Caki2 (cell line): Measurements from ENCODE around the gene SLC16A6. TPM values are rescaled to one million over a fixed set of nuclear protein-coding genes. Genes with fewer than 3 reads are reported as not detected.
"Not testable (repeated sequence)": the region's sequence is repeated elsewhere in the genome, so short reads cannot be mapped to it uniquely, and the experiment has no call there.

ENCODE experiments used
- DNase-seq: peaks from one replicate; pipeline ENCODE4 v3.0.0-alpha.2; 2015; ENCODE audit warnings: low read depth
- in situ Hi-C: cut with HindIII; loops from 2 replicates; pipeline ENCODE4 v1.10.0; 2016; ENCODE audit warnings: low sequenced_read_pairs, low pct_unique_long_range_greater_than_20kb, mixed read lengths
- total RNA-seq: library from RNA; depleted of rRNA; stranded (reverse); fragments of >200 nt; shearing (Covaris generic); gene quantifications from 2 replicates; pipeline ENCODE4 v1.2.3, GENCODE V29; 2014; ENCODE audit warnings: low replicate concordance

SLC16A6 gene
- total RNA-seq, 1 experiment from 2014 or later = not detected

DNA sequence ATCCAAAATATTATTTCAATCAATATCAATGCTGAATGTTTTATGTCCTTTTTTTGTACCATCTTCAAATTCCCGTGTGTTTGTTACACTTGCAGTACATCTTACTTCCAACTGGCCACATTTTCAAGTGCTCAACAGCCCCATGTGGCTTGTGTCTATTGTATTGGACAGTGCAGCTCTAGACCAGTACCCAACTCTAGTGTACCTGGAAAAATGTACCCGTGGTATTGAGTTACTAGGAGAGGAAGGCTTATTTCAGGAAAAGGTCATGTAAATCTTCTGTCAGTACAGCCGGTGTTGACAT, 31.3 kb downstream of the SLC16A6 start:
- in situ Hi-C loops = not testable (repeated sequence)

DNA sequence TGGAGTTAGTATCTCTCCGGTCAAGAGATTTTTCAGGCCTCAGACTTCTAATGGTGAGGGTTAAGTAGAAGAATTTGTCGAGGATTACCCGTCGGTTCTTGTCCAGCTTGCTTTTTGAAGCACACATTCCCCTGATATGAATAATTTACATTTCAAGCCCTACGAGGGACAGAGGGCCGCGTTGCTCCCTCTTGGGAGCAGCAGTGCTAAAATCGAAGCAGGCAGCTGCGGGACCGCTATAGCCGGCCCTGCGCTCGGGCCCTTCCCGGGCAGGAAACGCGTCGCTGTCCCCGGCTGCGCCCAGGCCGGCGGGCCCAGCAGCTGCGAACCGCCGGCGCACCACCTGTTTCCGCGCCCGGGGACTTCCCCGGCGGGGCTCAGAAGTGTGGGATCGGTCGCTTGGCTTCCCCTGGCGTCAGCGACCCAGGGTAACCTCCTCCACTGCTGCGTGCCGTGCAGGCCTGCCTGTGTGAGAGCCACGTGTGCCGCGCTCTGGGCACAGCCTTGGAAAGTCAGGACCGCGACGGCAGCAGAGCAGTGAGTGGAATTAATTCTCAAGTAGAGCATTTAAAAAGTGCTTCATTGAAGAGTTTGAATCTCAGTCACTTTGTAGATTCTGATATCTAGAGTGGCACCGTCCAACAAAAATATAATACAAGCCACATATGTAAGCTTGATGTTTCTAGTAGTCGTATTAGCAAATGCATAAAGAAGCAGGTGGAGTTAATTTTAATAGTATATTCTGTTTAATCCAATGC, 31.9 kb downstream of the SLC16A6 start:
- in situ Hi-C loops = not testable (repeated sequence)
- DNase-seq = peak; percentile 33

More for the DNA sequence above, 31.3 kb downstream of the SLC16A6 start:
- not testable (repeated sequence) for DNase-seq

DNA sequence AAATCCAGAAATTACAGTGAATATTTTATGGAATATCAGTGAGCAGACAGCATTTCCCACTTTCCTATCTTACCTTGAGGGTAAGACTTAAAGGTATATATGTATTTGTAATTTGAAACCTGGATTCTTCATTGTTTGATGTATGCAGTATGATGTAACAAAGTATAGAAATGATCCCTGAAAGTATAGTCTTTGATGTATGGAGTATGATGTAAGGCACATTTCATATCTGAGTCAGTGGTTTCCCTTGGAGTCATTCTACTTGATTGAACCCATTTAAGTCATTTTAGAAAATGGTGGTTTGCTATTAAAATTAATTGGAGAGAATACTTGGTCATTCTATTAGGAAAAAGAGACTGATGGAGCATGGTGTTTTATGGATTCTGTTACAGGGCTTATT, 33.0 kb downstream of the SLC16A6 start:
- no peak for DNase-seq
- in situ Hi-C loops = no loop called here

DNA sequence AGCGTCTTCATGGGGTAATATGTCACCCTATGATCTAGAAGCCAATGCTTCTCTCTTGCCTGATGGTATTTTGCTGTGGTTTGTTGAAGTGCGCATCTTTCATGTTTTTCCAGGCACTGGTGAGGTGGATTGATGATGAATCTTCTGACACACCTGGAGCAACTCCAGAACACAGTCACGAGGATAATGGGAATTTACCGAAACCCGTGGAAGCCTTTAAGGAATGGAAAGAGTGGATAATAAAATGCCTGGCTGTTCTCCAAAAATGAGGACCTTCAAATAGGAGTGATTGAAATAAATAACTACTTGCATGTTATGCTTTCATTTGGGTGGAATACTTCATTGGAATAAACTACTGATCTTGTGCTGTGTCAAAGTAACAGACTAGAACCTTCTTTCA, 34.2 kb downstream of the SLC16A6 start:
- DNase-seq, in situ Hi-C loops: not testable (repeated sequence)

GRCh38 chr17:68255731-68256538, 35.0 kb downstream of the SLC16A6 start:
- no peak for DNase-seq

GRCh38 chr17:68255151-68255550, 35.8 kb downstream of the SLC16A6 start:
- no peak for DNase-seq
- in situ Hi-C loops = no loop called here

More at GRCh38 chr17:68255731-68256538, 35.0 kb downstream of the SLC16A6 start:
- in situ Hi-C loops = no loop called here

DNA sequence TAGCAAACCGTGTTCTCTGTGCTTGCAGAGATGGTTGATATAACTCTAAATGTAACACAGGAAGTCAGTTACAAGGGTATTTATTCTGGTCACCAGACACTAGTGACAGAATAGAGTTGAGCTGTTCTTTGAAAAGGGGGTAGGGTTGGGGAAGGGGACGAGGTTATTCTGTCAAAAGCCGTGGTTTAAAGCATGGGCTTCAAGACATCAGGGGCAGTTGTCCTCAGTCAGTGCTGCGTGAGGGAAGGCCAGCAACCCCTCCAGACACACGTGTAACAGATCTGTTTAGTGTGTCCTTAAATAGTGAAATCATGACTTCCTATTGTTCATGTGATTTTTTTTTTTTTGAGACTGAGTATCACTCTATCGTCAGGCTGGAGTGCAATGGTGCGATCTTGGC, 37.5 kb downstream of the SLC16A6 start:
- in situ Hi-C loops, DNase-seq: not testable (repeated sequence)

GRCh38 chr17:68249354-68249765, 41.6 kb downstream of the SLC16A6 start:
- DNase-seq = no peak
- in situ Hi-C loops = no loop called here

DNA sequence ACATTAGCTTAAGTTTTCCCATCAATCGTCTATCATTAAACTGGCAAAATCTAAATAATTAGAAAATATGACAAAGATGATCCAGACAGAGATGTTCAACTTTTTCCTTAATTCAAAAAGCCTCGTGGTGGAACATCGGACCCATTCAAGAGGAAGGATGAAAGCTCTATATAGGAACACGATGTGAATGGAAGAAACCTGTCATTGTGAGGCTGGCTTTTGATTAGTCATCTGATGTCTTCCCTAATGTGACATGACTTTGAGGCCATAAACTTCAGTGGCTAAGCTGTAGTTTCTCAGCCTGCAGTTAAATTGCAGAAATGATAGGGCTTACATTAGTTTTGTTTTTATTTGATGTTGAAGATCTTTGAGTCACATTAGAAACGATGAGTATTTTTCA, 42.0 kb downstream of the SLC16A6 start:
- no peak for DNase-seq
- in situ Hi-C loops = no loop called here

- no peak for DNase-seq
- in situ Hi-C loops = no loop called here
Observed at GRCh38 chr17:68248199-68248825, 42.6 kb downstream of the SLC16A6 start.

DNA sequence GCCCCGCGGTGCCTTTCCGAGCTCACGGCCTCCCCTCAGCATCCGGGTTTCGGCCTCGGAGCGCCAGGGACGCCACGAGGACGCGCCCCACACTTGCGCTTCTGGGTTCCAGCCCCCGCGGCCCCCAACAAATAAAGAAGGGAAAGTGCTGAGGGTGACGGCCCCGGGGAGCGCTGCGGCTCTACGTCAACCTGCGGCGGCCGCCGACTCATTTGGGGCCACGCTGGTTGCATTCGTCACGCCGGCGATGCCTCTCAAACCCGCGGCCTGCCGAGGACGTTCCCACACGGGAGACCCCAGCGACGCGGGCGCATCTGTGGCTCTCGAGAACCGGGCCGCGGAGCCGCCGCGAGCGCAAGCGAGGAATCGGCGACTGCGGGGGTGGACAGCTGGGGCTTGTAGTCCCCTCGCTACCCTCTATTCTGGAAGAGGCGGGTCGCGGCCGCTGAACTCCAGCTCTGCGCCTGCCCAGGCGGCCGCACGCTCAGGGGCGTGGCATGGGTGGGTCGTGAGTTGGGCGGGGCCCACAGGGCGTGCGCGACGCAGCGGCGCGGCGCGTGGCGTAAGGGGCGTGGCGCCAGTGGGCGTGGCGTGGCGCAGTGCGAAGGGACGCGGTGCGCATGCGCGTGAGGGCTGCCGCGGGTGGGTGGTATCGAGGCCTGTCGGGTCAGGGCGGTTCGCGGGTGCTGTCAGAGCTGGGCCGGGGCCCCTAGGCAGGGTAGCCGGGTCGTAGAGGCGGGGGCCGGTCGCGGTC, 43.3 kb downstream of the SLC16A6 start, which contains the start of gene AMZ2:
AMZ2 (plus strand) TSS at position 599 of the 754 bp plus-strand sequence. CDS start 2,145 bp downstream, outside the sequence.
- in situ Hi-C loops = no loop called here
- DNase-seq = peak; percentile 91

GRCh38 chr17:68246271-68247028, 44.5 kb downstream of the SLC16A6 start:
- in situ Hi-C loops = no loop called here
- DNase-seq = no peak

DNA sequence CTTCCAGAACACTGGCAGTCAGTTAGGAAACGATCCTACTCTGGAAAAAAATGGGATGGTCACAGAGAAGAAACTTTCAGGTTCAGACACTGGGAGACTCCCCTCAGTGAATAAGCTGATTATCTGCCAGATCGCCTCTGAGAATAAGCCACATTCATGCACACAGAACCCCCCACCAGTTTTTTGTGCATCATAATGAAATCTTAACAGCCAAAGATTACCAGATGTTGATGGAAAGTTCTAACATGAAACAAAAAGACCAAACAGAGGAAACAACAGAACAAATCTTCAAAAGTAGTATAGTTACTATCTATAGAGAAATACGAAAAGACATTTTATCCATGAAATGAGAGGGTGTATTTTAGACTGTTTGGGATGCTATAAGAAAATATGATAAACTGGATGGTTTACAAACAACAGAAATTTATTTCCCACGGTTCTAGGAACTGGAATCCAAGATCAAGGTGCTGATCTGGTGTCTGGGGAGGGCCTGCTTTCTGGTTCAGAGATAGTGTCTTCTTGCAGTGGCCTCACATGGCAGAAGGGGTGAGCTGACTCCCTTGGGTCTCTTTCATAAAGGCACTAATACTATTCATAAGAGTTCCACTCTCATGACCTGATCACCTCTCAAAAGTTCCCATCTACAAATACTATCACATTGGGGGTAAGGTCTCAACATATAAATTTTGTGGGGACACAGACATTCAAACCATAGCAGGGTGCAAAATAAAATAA, 51.1 kb downstream of the SLC16A6 start:
- in situ Hi-C loops = no loop called here
- no peak for DNase-seq

DNA sequence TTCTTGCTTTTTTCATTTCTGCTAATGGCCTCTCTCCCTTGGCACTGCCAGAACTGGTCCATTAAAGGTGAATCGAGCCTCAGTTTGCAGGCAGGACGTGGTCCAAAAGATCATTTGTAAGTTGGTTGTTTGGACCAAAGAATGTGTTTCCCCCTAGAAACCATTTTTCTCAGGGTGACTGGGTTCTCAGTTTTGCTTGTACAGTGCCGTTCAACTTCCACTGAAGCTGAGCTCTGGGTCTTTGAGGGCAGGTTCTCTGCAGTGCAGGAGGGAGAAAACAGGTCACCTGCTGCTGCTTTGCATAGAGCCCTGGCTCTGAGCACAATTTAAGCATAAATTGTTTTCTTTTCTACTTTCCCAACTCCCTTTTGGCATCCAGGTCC, 52.1 kb downstream of the SLC16A6 start:
- in situ Hi-C loops = no loop called here
- DNase-seq = no peak

- in situ Hi-C loops = no loop called here
Observed at GRCh38 chr17:68238164-68238870, 52.6 kb downstream of the SLC16A6 start.

GRCh38 chr17:68237369-68238163, 53.4 kb downstream of the SLC16A6 start:
- DNase-seq, in situ Hi-C loops: not testable (repeated sequence)

More at GRCh38 chr17:68238164-68238870, 52.6 kb downstream of the SLC16A6 start:
- no peak for DNase-seq
